Ovary (tissue), 3 donors: ENCODE measurements around the gene CLRN2.

Experiments used
- EP300 ChIP-seq: sonication (generic); formaldehyde crosslinking; IDR thresholded peaks from one replicate; pipeline ENCODE4 v1.6.1; 2017; ENCODE audit warnings: antibody characterized with exemption
- POLR2A ChIP-seq: fragments of 450-650 bp; IDR thresholded peaks from one replicate; pipeline ENCODE4 v1.6.1; 2017; ENCODE audit warnings: antibody characterized with exemption, mild to moderate bottlenecking, moderate library complexity
- TF ChIP-seq, protein P1 (sequence below), 3 donors: fragments of 450-650 bp in 2 of 3; fragments of 200-600 bp in 1 of 3; IDR thresholded peaks; one replicate each; pipeline versions ENCODE4 v1.5.1 to v1.8.0; 2016 to 2022; ENCODE audit warnings: antibody characterized with exemption in 3 of 3, mild to moderate bottlenecking in 1 of 3
- donor health status: DM: no; HTN: no; CAD: no.

- TF ChIP-seq, protein P1, sequence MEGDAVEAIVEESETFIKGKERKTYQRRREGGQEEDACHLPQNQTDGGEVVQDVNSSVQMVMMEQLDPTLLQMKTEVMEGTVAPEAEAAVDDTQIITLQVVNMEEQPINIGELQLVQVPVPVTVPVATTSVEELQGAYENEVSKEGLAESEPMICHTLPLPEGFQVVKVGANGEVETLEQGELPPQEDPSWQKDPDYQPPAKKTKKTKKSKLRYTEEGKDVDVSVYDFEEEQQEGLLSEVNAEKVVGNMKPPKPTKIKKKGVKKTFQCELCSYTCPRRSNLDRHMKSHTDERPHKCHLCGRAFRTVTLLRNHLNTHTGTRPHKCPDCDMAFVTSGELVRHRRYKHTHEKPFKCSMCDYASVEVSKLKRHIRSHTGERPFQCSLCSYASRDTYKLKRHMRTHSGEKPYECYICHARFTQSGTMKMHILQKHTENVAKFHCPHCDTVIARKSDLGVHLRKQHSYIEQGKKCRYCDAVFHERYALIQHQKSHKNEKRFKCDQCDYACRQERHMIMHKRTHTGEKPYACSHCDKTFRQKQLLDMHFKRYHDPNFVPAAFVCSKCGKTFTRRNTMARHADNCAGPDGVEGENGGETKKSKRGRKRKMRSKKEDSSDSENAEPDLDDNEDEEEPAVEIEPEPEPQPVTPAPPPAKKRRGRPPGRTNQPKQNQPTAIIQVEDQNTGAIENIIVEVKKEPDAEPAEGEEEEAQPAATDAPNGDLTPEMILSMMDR (IDR thresholded peaks at IDR 0.05) = no peak
- TF ChIP-seq POLR2A = no peak
- no peak for TF ChIP-seq EP300
Measured at GRCh38 chr4:17521595-17521994, 6.6 kb downstream of the CLRN2 start.
